ENCODE measurements around the gene FAM161A.

GRCh38 chr2:61795408-61795807 is 58.5 kb downstream of the FAM161A start:
- no peak for TF ChIP-seq CTCF (IDR thresholded peaks at IDR 0.05)
- no peak for TF ChIP-seq ZFX (IDR thresholded peaks at IDR 0.05; ENCODE audit: borderline replicate concordance)
